Measurements from ENCODE around the gene SRP14.

Gene SRP14

DNA sequence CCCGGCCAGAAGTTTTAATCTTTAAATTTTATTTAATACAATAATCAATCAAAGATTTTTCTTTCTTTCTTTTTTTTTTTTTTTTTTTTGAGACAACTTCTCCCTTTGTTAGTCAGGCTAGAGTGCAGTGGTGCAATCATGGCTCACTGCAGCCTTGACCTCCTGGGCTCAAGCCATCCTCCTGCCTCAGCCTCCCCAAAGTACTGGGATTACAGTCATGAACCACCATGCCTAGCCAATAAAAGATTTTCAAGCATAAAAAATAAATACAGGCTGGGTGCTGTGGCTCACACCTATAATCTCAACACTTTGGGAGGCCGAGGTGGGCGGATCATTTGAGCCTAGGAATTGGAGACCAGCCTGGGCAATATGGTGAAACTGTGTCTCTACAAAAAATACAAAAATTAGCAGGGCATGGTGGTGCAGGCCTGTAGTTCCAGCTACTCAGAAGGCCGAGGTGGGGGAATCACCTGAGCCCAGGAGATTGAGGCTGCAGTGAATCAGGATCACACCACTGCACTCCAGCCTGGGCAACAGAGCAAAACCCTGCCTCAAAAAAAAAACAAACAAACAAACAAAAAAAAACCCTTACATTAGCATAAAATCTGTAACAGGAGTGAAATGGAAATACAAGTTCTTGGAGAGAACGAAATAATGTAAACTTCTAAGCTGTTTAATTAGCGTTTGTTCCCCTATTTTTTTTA, 29.1 kb upstream of the SRP14 start:
- DNase-seq, result no peak

GRCh38 chr15:40066589-40066988, 27.6 kb upstream of the SRP14 start:
- DNase-seq, result no peak

GRCh38 chr15:40065166-40065565, 26.2 kb upstream of the SRP14 start:
- DNase-seq, result no peak

- DNase-seq, result no peak
Measured at GRCh38 chr15:40064231-40064894, 25.4 kb upstream of the SRP14 start.

DNA sequence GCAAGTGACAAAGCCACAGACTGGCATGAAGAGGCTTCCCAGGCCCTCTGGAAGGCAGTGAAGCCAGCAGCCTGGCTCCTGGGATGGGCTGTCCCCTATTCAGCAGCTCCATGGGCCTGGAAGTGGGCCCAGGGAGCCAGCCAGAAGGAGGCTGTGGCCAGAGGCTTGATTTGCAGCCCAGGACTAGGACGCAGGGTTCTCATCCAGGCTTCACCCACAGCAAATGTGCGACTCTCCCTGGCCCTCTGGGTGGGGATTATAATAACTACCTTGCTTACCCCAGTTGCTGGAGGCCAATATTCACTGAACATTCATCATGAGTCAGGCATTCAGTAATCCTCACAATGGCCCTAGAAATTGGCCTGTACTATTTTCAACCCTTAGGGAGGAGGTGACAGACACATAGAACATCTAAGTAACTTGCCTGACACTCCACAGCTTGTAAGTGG, 24.6 kb upstream of the SRP14 start:
- DNase-seq, result no peak

- no peak for DNase-seq
Measured at GRCh38 chr15:40062816-40063562, 24.0 kb upstream of the SRP14 start.

DNA sequence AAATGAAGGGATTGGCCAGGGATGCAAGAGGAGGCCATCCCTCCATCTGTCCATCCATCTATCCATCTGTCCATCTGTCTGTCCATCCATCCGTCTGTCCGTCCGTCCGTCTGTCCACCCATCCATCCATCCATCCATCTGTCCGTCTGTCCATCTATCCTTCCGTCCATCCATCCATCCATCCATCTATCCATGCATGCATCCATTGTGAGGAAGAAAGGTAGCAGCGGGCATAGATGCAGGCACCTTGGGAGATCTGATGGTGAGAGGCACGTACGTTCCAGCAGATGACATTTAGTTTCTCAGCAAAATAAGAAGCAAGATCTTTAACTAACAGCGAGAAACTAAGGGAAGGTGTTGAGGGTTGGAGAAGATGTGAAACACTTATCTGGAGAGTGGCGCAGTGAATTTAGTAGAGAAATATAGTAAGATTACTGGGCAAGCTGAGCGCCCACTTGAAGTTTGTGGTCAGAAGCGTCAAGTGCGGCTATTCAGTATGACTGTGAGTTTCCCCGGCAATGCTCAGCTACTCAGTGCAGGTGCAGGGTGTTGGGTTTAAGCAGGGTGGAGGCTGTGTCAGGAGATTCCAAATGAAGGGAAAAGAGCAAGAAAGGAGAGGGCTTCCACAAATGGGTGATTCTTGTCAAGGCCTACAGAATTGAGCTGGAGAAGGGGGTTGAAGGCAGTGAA, 22.4 kb upstream of the SRP14 start:
- no peak for DNase-seq

DNA sequence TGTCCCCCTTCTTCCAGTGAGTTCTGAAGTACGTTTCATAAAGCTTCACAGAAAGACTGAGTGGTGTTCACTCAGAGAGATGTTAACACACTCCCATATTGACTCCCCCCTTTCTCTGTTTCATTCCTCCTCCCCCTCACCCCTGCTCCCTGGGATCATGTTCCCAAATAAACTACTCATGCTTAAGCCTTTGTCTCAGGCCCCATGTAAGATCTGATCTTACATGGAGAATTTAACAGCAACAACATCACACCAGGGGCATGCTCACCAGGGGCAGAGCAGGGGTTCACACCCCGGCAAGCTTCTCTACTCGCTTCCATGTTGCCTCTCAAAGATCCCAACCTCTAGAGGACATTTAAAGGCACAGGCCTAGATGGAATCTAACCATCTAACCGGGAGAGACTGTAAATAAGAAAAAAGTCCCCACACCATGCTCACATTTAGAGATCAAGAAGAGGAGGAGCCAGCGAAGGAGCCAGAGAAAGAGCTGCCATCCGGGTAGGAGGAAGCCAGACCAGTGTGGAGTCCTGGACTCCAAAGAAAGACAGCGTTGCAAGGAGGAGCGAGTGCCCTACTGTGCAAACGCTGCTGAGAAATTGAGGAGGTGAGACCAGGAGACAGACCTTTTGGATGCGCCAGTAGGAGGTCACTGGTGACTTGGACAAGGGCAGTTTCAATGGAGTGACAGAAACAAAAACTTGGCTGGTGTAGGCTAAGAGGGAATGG, 21.4 kb upstream of the SRP14 start:
- no peak for DNase-seq

GRCh38 chr15:40059821-40060220, 20.8 kb upstream of the SRP14 start:
- no peak for DNase-seq

DNA sequence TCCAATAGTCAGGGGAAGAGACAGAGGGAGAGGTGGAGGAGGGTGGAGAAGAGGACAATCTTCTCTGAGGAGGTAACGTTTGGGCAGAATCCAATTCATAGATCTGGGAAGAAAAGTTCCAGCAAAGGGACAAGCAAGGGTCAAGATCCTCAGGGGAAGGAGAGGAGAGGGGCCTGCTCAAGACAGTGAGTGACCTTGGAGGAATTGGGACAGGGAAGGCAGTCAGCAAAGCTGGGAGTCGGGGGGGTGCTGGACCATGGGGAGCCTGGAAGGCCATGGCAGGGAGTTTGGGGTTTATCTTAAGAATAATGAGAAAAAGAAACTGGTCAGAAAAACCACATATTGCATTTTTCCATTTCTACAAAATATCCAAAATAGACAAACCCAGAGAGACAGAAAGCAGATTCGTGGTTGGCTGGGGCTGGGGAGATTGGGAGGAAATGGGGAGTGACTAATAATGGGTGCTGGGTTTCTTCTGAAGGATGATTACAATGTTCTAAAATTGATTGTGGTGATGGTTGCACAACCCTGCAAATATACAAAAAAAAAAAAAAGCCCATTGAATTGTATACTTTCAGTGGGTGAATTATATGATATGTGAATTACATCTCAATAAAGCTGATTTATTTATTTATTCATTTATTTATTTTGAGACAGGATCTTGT, 19.6 kb upstream of the SRP14 start:
- DNase-seq, result no peak

DNA sequence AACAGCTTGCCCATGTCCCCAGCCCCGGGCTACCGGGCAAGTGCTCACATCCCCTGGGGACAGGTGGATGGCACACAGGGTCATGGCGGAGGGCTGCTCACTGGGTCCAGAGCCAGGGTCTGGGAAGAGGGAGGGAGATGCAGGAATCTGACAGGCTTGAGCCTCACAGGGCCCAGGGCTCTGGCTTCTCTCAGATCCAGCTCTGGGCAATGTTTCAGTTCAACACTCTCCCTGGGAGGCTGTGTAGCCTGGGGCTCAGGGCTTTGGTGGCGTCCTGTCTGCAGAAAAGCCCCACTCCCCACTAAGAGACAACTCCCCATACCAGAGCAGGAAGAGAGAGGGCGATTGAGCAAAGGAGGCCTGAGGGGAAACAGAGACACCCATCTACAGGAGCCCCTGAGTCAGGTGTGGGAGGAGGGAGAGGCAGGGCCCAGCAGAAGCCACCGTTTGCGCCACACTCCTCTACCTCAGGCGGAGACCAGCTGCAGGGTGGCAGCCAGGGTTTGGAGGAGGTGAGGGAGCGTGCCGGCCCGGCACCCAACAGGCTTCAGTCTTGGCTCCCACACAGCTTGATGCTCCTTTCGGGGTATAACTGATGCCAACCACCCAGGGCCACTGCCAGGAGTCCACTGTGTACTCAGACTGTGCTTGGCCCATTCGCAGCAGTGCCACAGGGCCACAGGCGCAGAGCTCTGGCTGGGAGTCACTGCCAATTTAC, 16.8 kb upstream of the SRP14 start:
- no peak for DNase-seq

- no peak for DNase-seq
Measured at GRCh38 chr15:40054855-40055575, 16.0 kb upstream of the SRP14 start.

DNA sequence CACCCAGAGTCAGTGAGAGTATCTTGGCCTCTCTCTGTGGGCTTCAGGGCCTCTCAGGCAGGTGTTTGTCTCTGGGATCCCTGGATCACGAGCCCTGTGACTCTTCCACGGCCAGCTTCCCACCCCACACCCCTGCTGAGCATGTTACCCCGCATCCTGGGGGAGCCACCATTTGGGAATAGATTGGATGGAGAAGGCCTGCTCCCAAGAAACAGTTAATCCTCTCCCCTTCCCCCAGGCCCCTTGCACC, 15.5 kb upstream of the SRP14 start:
- no peak for DNase-seq

GRCh38 chr15:40053831-40054604, 15.0 kb upstream of the SRP14 start:
- DNase-seq, result no peak

- DNase-seq, result no peak
Measured at GRCh38 chr15:40053079-40053830, 14.3 kb upstream of the SRP14 start.

DNA sequence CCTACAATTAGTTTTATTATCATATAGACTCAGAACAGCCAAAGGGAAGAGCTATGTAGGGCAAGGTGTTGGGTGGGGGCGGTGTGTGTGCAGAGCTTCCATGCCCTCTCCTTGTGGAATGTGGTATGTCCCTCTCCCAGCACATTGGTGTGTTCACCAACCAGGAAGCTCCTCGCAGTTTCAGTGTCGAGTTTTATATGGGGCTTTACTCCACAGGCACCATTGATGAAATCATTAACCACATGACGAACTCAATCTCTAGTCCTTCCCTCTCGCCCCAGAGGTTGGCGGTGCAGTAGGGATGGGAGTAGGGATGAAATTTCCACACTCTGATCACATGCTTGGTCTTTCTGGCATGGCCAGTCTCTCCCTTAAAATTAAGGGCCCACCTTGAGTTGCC, 13.6 kb upstream of the SRP14 start:
- no peak for DNase-seq

GRCh38 chr15:40051616-40052415, 12.8 kb upstream of the SRP14 start:
- DNase-seq, result no peak

DNA sequence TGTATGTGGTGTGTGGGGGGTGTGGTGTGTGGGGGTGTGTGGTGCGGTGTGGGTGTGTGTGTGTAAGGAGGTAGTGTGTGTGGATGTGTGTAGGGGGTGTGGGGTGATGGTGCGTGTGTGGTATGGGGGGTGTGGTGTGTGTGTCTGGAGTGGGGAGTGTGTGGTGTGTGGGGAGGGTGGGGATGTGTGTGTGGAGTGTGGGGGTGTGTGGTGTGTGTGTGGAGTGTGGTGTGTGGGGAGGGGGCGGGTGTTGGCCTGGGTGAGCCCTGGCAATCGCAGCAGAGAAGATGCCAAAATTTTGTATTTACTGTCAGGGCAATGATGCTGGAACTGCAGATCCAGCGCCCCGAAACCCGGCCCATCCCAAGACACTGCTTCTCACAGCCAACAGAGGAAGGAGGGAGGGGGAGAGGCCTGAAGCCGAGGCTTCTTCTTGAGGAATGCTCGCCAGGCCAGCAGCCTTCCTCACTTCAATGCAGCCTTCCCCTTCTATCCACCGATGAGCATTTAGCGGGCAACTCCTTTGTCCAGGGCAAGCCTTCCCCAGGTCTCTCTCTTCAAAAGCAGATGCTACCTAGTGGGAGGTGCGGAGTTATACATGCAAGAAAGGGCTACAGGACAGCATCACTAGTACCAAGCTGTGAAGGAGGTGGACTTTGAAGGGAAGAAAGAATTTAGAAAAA, 11.9 kb upstream of the SRP14 start:
- DNase-seq, result no peak

Data from NCI-H1694 (cell line).